NCI-H2029 treated with DMSO at 0.1 percent for 48 hours (cell line): ENCODE data around the gene HINT1.

Source experiments
- DNase-seq: peaks from one replicate; lab custom pipeline; 2025; lab: John Stamatoyannopoulos, UW

The HINT1 gene

DNA sequence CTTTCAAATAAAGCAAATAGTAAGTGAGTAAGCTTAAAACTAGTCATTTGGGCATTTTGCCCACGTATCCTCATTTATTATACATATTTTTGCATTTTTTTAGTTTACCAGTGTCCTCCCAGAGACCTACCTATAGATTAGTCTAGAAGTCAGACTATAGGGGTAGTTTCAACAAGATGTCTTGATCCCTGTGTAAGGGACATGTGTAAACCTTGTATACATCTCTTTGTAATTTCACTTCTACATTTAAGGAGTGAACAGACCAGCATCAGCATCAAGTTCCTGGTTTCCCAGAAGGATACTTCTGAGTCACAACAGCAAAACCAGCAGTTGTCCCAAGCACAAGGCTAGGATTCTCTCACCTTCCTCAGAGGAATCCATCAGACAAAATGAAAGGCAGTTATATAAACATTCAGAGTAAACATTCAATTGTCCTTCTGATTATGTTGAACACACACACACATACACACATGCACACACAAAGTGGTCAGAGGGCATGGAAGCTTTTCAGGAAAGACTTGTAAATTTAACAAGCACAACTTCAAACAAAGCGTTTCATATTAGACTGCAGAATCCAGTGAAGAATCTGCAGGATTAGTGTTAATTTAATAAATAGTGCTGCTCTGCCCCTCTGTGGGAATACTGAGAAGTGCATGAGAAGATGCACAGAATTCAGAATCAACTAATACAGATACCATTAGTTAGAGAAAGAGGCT lies 55.4 kb downstream of the HINT1 start:
- peak; percentile 32 for DNase-seq
